SK-N-SH (cell line): ENCODE data around the gene SVBP. TPM values are rescaled to one million over a fixed set of nuclear protein-coding genes. Genes with fewer than 3 reads are reported as not detected.
"Not testable (repeated sequence)": the region's sequence is repeated elsewhere in the genome, so short reads cannot be mapped to it uniquely, and the experiment has no call there.

Experiments
- CTCF ChIA-PET: fragments of 300-600, 350-600 bp; formaldehyde crosslinking; extraction: SDS; loops from one replicate; lab custom pipeline; 2021; lab: Yijun Ruan, JAX
- POLR2A ChIA-PET: fragments of 350-600 bp; sonication (Branson Sonifier 250); formaldehyde crosslinking; extraction: SDS; loops from one replicate; lab custom pipeline; 2020; ENCODE audit warnings: antibody characterized with exemption, inconsistent platforms; lab: Yijun Ruan, JAX
- DNase-seq: peaks from one replicate; pipeline ENCODE4 v3.0.0; 2012
- H2AFZ ChIP-seq: fragments of 200-600 bp; sonication (generic); 2 replicates; pipeline ENCODE4 v1.8.1; 2016; ENCODE audit warnings: antibody characterized with exemption, mild to moderate bottlenecking, low read depth
- H3F3A ChIP-seq: fragments of 200-600 bp; sonication (generic); replicated peaks from 2 replicates; pipeline ENCODE3; 2016; ENCODE audit warnings: antibody characterized with exemption, mild to moderate bottlenecking; ENCODE audit not compliant: insufficient read depth
- H3K27ac ChIP-seq, 2 experiments: fragments of 200-500 bp in 1 of 2; fragments of 200-600 bp in 1 of 2; sonication (Bioruptor generic) in 1 of 2; sonication (generic), shearing (Covaris generic) in 1 of 2; 2 replicates each; pipeline versions ENCODE4 v1.5.1 to v1.6.1; 2014 to 2016; ENCODE audit warnings: low read depth in 2 of 2, inconsistent platforms in 1 of 2, low read length in 1 of 2, mild to moderate bottlenecking in 1 of 2, mixed read lengths in 1 of 2
- H3K27me3 ChIP-seq: fragments of 200-600 bp; sonication (generic), shearing (Covaris generic); 2 replicates; pipeline ENCODE4 v1.6.1; 2016; ENCODE audit warnings: mixed run types; ENCODE audit not compliant: insufficient read depth
- H3K36me3 ChIP-seq, 2 experiments: fragments of 200-500 bp in 1 of 2; fragments of 200-600 bp in 1 of 2; sonication (Bioruptor generic) in 1 of 2; sonication (generic) in 1 of 2; replicated peaks in 1 of 2; 2 replicates each; pipeline versions ENCODE3 to v1.5.1; 2014 to 2016; ENCODE audit warnings: low read length in 1 of 2, mild to moderate bottlenecking in 1 of 2; ENCODE audit not compliant: insufficient read depth in 2 of 2, control insufficient read depth in 1 of 2
- H3K4me1 ChIP-seq, 2 experiments: fragments of 200-500 bp in 1 of 2; fragments of 200-600 bp in 1 of 2; sonication (Bioruptor generic) in 1 of 2; sonication (generic), shearing (Covaris generic) in 1 of 2; 2 replicates each; pipeline versions ENCODE4 v1.5.1 to v1.6.1; 2014 to 2016; ENCODE audit warnings: low read depth in 1 of 2, low read length in 1 of 2, mixed run types in 1 of 2; ENCODE audit not compliant: insufficient read depth in 2 of 2, control insufficient read depth in 1 of 2
- H3K4me2 ChIP-seq: fragments of 200-600 bp; sonication (generic), shearing (Covaris generic); 2 replicates; pipeline ENCODE4 v1.6.1; 2017; ENCODE audit warnings: mixed run types
- H3K4me3 ChIP-seq, 2 experiments: fragments of 200-500 bp in 1 of 2; fragments of 200-600 bp in 1 of 2; sonication (Bioruptor generic) in 1 of 2; sonication (generic), shearing (Covaris generic) in 1 of 2; 2 replicates each; pipeline versions ENCODE4 v1.5.1 to v1.8.1; 2014 to 2016; ENCODE audit warnings: low read depth in 2 of 2, inconsistent platforms in 1 of 2, low read length in 1 of 2, mild to moderate bottlenecking in 1 of 2, mixed read lengths in 1 of 2, moderate library complexity in 1 of 2
- H3K79me2 ChIP-seq: fragments of 200-600 bp; sonication (generic); 2 replicates; pipeline ENCODE4 v1.8.1; 2017; ENCODE audit warnings: mild to moderate bottlenecking; ENCODE audit not compliant: insufficient read depth
- H3K9ac ChIP-seq: fragments of 200-600 bp; sonication (generic); 2 replicates; pipeline ENCODE4 v1.6.1; 2017; ENCODE audit warnings: mixed run types
- H3K9me2 ChIP-seq: fragments of 200-600 bp; sonication (generic); 2 replicates; pipeline ENCODE4 v1.6.1; 2017; ENCODE audit warnings: mixed run types
- H3K9me3 ChIP-seq: fragments of 200-600 bp; sonication (generic); 2 replicates; pipeline ENCODE4 v1.6.1; 2017; ENCODE audit warnings: mixed run types, mild to moderate bottlenecking, moderate library complexity
- H4K20me1 ChIP-seq: fragments of 200-600 bp; sonication (generic); 2 replicates; pipeline ENCODE4 v1.6.1; 2017; ENCODE audit warnings: mild to moderate bottlenecking, mixed run types; ENCODE audit not compliant: insufficient read depth
- CHD2 ChIP-seq: fragments of 150-350 bp; IDR thresholded peaks from 2 replicates; pipeline ENCODE4 v1.6.1; 2018; ENCODE audit warnings: low read length; ENCODE audit not compliant: partially characterized antibody
- FOXJ3 ChIP-seq: sonication (generic); formaldehyde crosslinking; IDR thresholded peaks from 2 replicates; pipeline ENCODE4 v1.5.1; 2020; ENCODE audit warnings: mild to moderate bottlenecking, missing genetic modification reagents
- GATA2 ChIP-seq: sonication (generic); formaldehyde crosslinking; IDR thresholded peaks from 2 replicates; pipeline ENCODE4 v1.5.0; 2020; ENCODE audit warnings: mild to moderate bottlenecking, missing genetic modification reagents
- MEF2A ChIP-seq: IDR thresholded peaks from 2 replicates; pipeline ENCODE4 v1.4.0; 2012; ENCODE audit warnings: low read depth, borderline replicate concordance
- NFIC ChIP-seq: IDR thresholded peaks from 2 replicates; pipeline ENCODE4 v1.4.0; 2012; ENCODE audit warnings: borderline replicate concordance
- NRF1 ChIP-seq: IDR thresholded peaks from 2 replicates; pipeline ENCODE4 v1.6.1; 2012; ENCODE audit warnings: low read depth, mild to moderate bottlenecking, low read length
- RCOR1 ChIP-seq: fragments of 150-350 bp; IDR thresholded peaks from 2 replicates; pipeline ENCODE4 v1.6.1; 2017; ENCODE audit warnings: antibody characterized with exemption, low read length
- SIN3A ChIP-seq: IDR thresholded peaks from 2 replicates; pipeline ENCODE4 v1.6.1; 2012; ENCODE audit warnings: low read depth, mild to moderate bottlenecking, low read length, moderate library complexity, borderline replicate concordance
- TCF12 ChIP-seq: IDR thresholded peaks from 2 replicates; pipeline ENCODE4 v1.4.0; 2012
- YY1 ChIP-seq: IDR thresholded peaks from 2 replicates; pipeline ENCODE4 v1.4.0; 2012; ENCODE audit warnings: low read depth, mild to moderate bottlenecking
- ZBTB33 ChIP-seq: IDR thresholded peaks from 2 replicates; pipeline ENCODE4 v1.4.0; 2012; ENCODE audit warnings: low read depth, borderline replicate concordance
- WGBS: methylation state at CpG from one replicate; pipeline ENCODE4 v1.1.6; 2017; ENCODE audit warnings: low lambda C conversion rate; 5-methylcytosine and 5-hydroxymethylcytosine counted together
- polyA plus RNA-seq, 3 experiments: library from polyadenylated mRNA; depleted of rRNA; stranded (reverse); fragments of >200 nt; gene quantifications; 2 replicates each; pipeline ENCODE4 v1.2.3, GENCODE V29; 2012

Gene SVBP
- polyA plus RNA-seq, 1 of the 3 experiments (the other 2 are of a cell fraction): 18.6 TPM

- TF ChIP-seq MEF2A (no peak), GATA2 (CRISPR knock-in tag) (no peak), NRF1 (no peak), FOXJ3 (no peak)
Measured at GRCh38 chr1:42860339-42861013, 43.3 kb upstream of the SVBP start (continued).

GRCh38 chr1:42859366-42859765 lies 42.2 kb upstream of the SVBP start:
- DNase-seq, H3K27me3 ChIP-seq, H3K9me3 ChIP-seq, H3K4me3 ChIP-seq, H3K27ac ChIP-seq, H3K79me2 ChIP-seq, POLR2A ChIA-PET, H3K4me1 ChIP-seq, H4K20me1 ChIP-seq, H3K36me3 ChIP-seq, H2AFZ ChIP-seq, H3F3A ChIP-seq, H3K4me2 ChIP-seq, H3K9ac ChIP-seq, H3K9me2 ChIP-seq: not testable (repeated sequence)
- CTCF ChIA-PET: interaction anchor here (0.5 to 1.9 kb wide), 3 partner anchors 20 to 396 kb away, joined by 3 to 5 read pairs (median 3); no protein-coding TSS in a partner anchor
- 65% methylated on average over 5 of the region's 5 CpGs for WGBS

- H3K27ac ChIP-seq, H3K4me3 ChIP-seq, POLR2A ChIA-PET, H2AFZ ChIP-seq, H3K9me3 ChIP-seq, H3K27me3 ChIP-seq, H3F3A ChIP-seq, H3K9me2 ChIP-seq, H3K4me2 ChIP-seq, H3K79me2 ChIP-seq, H3K36me3 ChIP-seq, H3K4me1 ChIP-seq, DNase-seq, H4K20me1 ChIP-seq, H3K9ac ChIP-seq: not testable (repeated sequence)
- CTCF ChIA-PET: interaction anchor here (1.6 kb wide), 1 partner anchor 56 kb away, joined by 8 read pairs; no protein-coding TSS in a partner anchor
- WGBS: 92% methylated on average over 3 of the region's 3 CpGs
Measured at GRCh38 chr1:42856554-42856953, 39.4 kb upstream of the SVBP start.

- ChIA-PET POLR2A (no interaction called here), CTCF (interaction anchor here (1.2 kb wide), 1 partner anchor 13 kb away, joined by 4 read pairs; no protein-coding TSS in a partner anchor)
- no peaks in the 10 kb centered on the region for H3K9me2 ChIP-seq
- DNase-seq: no peak
- H3K36me3 ChIP-seq: peaks cover 16 to 22% of the 10 kb centered on the region in 2 experiments
- 81% methylated on average over 6 of the region's 6 CpGs for WGBS
- no peak overlapping the region for H3K27ac ChIP-seq
- no peak overlapping the region for H3K4me2 ChIP-seq
- peaks cover 8% of the 10 kb centered on the region; the same call in 1 of the 2 replicates for H3K79me2 ChIP-seq
- H4K20me1 ChIP-seq: no peaks in the 10 kb centered on the region
- no peaks in the 10 kb centered on the region for H3K4me1 ChIP-seq
- no peak for TF ChIP-seq YY1
- no peak for TF ChIP-seq NRF1
- TF ChIP-seq RCOR1: no peak
- TF ChIP-seq NFIC: no peak
- TF ChIP-seq CHD2: no peak
- TF ChIP-seq TCF12: no peak
- no peak for TF ChIP-seq ZBTB33
- no peak for TF ChIP-seq SIN3A
- H3K27me3 ChIP-seq: no peaks in the 10 kb centered on the region
- no peaks in the 10 kb centered on the region for H3K9me3 ChIP-seq
- H3F3A ChIP-seq: peaks cover 5% of the 10 kb centered on the region
- no peak overlapping the region for H3K4me3 ChIP-seq
- H3K9ac ChIP-seq: no peak overlapping the region
- H2AFZ ChIP-seq: no peak overlapping the region
Measured at GRCh38 chr1:42853116-42853884, 36.1 kb upstream of the SVBP start.
